PFSK-1 (cell line): ENCODE results near the gene TNRC18.

Source experiments
- FOXP2 ChIP-seq: optimal IDR thresholded peaks from 2 replicates; pipeline ENCODE3; 2011; ENCODE audit warnings: borderline replicate concordance, control low read depth, inconsistent platforms; ENCODE audit not compliant: insufficient read depth; ENCODE audit errors: extremely low read length, extremely low read depth
- POLR2AphosphoS5 ChIP-seq: IDR thresholded peaks from 2 replicates; pipeline ENCODE4 v1.6.1; 2012; ENCODE audit warnings: low read depth, mild to moderate bottlenecking, control low read depth, low read length, moderate library complexity
- SIN3A ChIP-seq: IDR thresholded peaks from 2 replicates; pipeline ENCODE4 v1.6.1; 2012; ENCODE audit warnings: mild to moderate bottlenecking, low read length, moderate library complexity, borderline replicate concordance; ENCODE audit not compliant: insufficient read depth
- TAF1 ChIP-seq: IDR thresholded peaks from 2 replicates; pipeline ENCODE4 v1.6.1; 2012; ENCODE audit warnings: low read length, control low read depth, borderline replicate concordance; ENCODE audit not compliant: insufficient read depth
- TF ChIP-seq, protein P1 (sequence below), 2 experiments: IDR thresholded peaks; 2 replicates each; pipeline versions ENCODE4 v1.6.1 to v1.8.0; 2011 to 2012; ENCODE audit warnings: low read depth in 2 of 2, low read length in 2 of 2, control low read depth in 1 of 2, inconsistent platforms in 1 of 2, mild to moderate bottlenecking in 1 of 2, moderate library complexity in 1 of 2; ENCODE audit not compliant: insufficient read depth in 1 of 2

TNRC18 gene

DNA sequence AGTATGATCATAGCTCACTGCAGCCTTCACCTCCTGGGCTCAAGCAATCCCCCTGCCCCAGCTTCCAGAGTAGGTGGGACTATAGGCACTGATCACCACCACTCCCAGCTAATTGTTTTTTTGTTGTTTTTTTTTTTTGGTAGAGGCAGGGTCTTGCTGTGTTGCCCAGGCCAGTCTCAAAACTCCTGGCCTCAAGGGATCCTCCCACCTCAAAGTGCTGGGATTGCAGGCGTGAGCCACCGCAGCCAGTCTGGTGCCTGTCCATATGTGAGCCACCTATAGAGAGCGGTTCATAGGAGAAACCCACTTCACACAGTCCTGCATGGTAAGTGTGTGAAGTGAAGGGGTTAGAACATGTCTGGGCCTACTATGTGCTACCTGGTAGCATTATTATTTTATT is 93.3 kb downstream of the TNRC18 start:
- TF ChIP-seq FOXP2 (no peak), SIN3A (no peak), POLR2AphosphoS5 (no peak), TAF1 (no peak)
- TF ChIP-seq, protein P1, sequence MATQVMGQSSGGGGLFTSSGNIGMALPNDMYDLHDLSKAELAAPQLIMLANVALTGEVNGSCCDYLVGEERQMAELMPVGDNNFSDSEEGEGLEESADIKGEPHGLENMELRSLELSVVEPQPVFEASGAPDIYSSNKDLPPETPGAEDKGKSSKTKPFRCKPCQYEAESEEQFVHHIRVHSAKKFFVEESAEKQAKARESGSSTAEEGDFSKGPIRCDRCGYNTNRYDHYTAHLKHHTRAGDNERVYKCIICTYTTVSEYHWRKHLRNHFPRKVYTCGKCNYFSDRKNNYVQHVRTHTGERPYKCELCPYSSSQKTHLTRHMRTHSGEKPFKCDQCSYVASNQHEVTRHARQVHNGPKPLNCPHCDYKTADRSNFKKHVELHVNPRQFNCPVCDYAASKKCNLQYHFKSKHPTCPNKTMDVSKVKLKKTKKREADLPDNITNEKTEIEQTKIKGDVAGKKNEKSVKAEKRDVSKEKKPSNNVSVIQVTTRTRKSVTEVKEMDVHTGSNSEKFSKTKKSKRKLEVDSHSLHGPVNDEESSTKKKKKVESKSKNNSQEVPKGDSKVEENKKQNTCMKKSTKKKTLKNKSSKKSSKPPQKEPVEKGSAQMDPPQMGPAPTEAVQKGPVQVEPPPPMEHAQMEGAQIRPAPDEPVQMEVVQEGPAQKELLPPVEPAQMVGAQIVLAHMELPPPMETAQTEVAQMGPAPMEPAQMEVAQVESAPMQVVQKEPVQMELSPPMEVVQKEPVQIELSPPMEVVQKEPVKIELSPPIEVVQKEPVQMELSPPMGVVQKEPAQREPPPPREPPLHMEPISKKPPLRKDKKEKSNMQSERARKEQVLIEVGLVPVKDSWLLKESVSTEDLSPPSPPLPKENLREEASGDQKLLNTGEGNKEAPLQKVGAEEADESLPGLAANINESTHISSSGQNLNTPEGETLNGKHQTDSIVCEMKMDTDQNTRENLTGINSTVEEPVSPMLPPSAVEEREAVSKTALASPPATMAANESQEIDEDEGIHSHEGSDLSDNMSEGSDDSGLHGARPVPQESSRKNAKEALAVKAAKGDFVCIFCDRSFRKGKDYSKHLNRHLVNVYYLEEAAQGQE (IDR thresholded peaks at IDR 0.05; ENCODE audit: insufficient read depth in 1 of 2, low read depth in 2 of 2, low read length in 2 of 2) = no peak

- no peak for TF ChIP-seq SIN3A
- no peak for TF ChIP-seq TAF1
- no peak for TF ChIP-seq POLR2AphosphoS5
- TF ChIP-seq FOXP2 = no peak
- TF ChIP-seq, protein P1 (IDR thresholded peaks at IDR 0.05; ENCODE audit: insufficient read depth in 1 of 2, low read depth in 2 of 2, low read length in 2 of 2) = no peak
Observed at GRCh38 chr7:5324961-5325360, 98.7 kb downstream of the TNRC18 start.

DNA sequence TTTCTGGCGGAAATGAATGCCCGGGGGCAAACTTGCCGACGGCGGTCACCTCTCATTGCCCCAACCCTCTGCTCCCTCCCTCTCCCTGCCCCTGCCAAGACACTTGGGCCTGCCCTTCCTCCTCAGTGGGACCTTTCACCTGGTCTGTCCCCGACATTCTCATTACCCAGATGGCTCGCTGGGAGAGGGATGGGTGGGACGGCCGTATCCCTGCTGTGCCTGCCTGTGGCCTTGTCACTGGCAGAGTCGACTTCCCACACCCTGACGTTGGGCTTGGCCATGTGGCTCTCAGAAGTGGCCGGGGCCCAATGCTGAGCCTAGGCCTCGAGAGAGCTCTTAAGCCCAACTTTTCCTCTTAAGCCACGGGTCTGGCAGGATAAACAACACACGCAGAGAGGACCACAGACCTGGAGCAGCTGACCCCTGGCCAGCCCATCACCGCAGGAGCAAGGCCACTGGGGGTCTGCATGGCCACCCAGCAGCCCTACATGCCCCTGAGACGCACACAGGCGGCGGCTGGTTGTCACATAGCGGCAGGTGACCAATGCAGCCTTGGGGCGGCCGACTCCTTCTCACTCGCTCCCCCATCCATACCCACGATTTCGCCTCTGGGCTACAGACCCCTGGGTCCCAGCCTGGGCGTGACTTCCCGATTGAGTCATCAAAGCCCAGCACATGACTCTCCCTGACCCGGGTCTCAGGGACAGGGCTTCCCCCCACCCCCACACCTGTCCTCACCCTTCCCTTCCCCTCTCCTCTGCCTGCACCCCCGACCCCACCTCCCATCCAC is 100.8 kb downstream of the TNRC18 start:
- no peak for TF ChIP-seq SIN3A
- no peak for TF ChIP-seq POLR2AphosphoS5

GRCh38 chr7:5320802-5321396 is 102.7 kb downstream of the TNRC18 start:
- TF ChIP-seq, protein P1 (IDR thresholded peaks at IDR 0.05; ENCODE audit: insufficient read depth in 1 of 2, low read depth in 2 of 2, low read length in 2 of 2) = no peak
- TF ChIP-seq SIN3A (no peak), FOXP2 (no peak), POLR2AphosphoS5 (no peak), TAF1 (no peak)

GRCh38 chr7:5320391-5320790 is 103.2 kb downstream of the TNRC18 start:
- TF ChIP-seq, protein P1 (IDR thresholded peaks at IDR 0.05; ENCODE audit: insufficient read depth in 1 of 2, low read depth in 2 of 2, low read length in 2 of 2) = no peak
- no peak for TF ChIP-seq SIN3A
- TF ChIP-seq POLR2AphosphoS5 = no peak
- TF ChIP-seq FOXP2 = no peak
- no peak for TF ChIP-seq TAF1
